K562 (cell line): ENCODE data around the gene CDC27. TPM values are rescaled to one million over a fixed set of nuclear protein-coding genes. Genes with fewer than 3 reads are reported as not detected.

Experiments
- ATAC-seq: fragments of 200-7000 bp; cut with Tn5 transposase; 3 replicates; pipeline ENCODE4 v1.9.1; 2020; ENCODE audit warnings: moderate library complexity
- Bru-seq: library from RNA; stranded (reverse); fragments of 400-500 nt; gene quantifications from one replicate; lab custom pipeline; 2021; lab: Mats Ljungman, UMichigan
- BruChase-seq, 2 experiments: library from RNA; stranded (reverse); fragments of 400-500 nt; gene quantifications; one replicate each; lab custom pipeline; 2021; lab: Mats Ljungman, UMichigan
- BruUV-seq: library from RNA; stranded (reverse); fragments of 400-500 nt; replicated peaks from 2 replicates; lab custom pipeline; 2021; lab: Mats Ljungman, UMichigan
- CTCF ChIA-PET: fragments of 300-600 bp; formaldehyde crosslinking; extraction: SDS; loops from one replicate; lab custom pipeline; 2021; ENCODE audit warnings: low intra/inter-chr PET ratio; lab: Yijun Ruan, JAX
- POLR2A ChIA-PET: fragments of 300-600, 350-650 bp; sonication (Branson Sonifier 250); formaldehyde crosslinking; extraction: SDS; loops from one replicate; lab custom pipeline; 2021; ENCODE audit warnings: antibody characterized with exemption, inconsistent platforms; lab: Yijun Ruan, JAX
- DNase-seq, 4 experiments: peaks; one replicate each; pipeline versions ENCODE4 v3.0.0 to v3.0.0-alpha.2; 2011 to 2018; ENCODE audit warnings: low spot score in 3 of 4, mixed read lengths in 3 of 4; ENCODE audit errors: extremely low read depth in 1 of 4
- FAIRE-seq: peaks from 2 replicates; lab custom pipeline; 2011; peaks lifted over from hg19 to GRCh38; lab: Jason Lieb, UNC
- H2AFZ ChIP-seq: 2 replicates; pipeline ENCODE4 v1.6.0; 2011; ENCODE audit warnings: low read depth, low read length, control low read depth, inconsistent platforms
- H3K27ac ChIP-seq: fragments of 200-600 bp; 3 replicates; pipeline ENCODE4 v1.8.0; 2011; ENCODE audit warnings: low read depth, mild to moderate bottlenecking, control low read depth, inconsistent platforms, low read length, moderate library complexity, mixed read lengths; ENCODE audit errors: extremely low read depth
- H3K27me3 ChIP-seq, 2 experiments: fragments of 300-600 bp in 1 of 2; 2 replicates in 1 of 2; 3 replicates in 1 of 2; pipeline versions ENCODE4 v1.6.0 to v1.8.0; 2011; ENCODE audit warnings: inconsistent platforms in 2 of 2, low read length in 2 of 2, mild to moderate bottlenecking in 1 of 2, mixed read lengths in 1 of 2, moderate library complexity in 1 of 2; ENCODE audit not compliant: control insufficient read depth in 2 of 2, insufficient read depth in 2 of 2
- H3K36me3 ChIP-seq: fragments of 300-600 bp; 3 replicates; pipeline ENCODE4 v1.8.0; 2011; ENCODE audit warnings: mild to moderate bottlenecking, low read length, inconsistent platforms; ENCODE audit not compliant: control insufficient read depth, insufficient read depth
- H3K4me1 ChIP-seq, 2 experiments: fragments of 200-600 bp in 1 of 2; replicated peaks in 1 of 2; 2 replicates in 1 of 2; 3 replicates in 1 of 2; pipeline versions ENCODE4 v1.5.1 to v1.8.0; 2011; ENCODE audit warnings: inconsistent platforms in 2 of 2, low read length in 2 of 2, mild to moderate bottlenecking in 1 of 2, mixed read lengths in 1 of 2, moderate library complexity in 1 of 2; ENCODE audit not compliant: control insufficient read depth in 2 of 2, insufficient read depth in 2 of 2
- H3K4me2 ChIP-seq: 2 replicates; pipeline ENCODE4 v1.6.1; 2011; ENCODE audit warnings: low read length, control low read depth, inconsistent platforms, mixed read lengths; ENCODE audit not compliant: insufficient read depth
- H3K4me3 ChIP-seq: fragments of 200-600 bp; sonication (generic), shearing (Covaris generic); 2 replicates; pipeline ENCODE4 v1.5.1; 2016; ENCODE audit warnings: control low read depth, inconsistent platforms
- H3K79me2 ChIP-seq: fragments of 200-600 bp; 3 replicates; pipeline ENCODE4 v1.8.0; 2011; ENCODE audit warnings: low read length, inconsistent platforms; ENCODE audit not compliant: control insufficient read depth, insufficient read depth
- H3K9ac ChIP-seq, 2 experiments: 2 replicates each; pipeline versions ENCODE4 v1.6.0 to v1.6.1; 2011; ENCODE audit warnings: low read depth in 2 of 2, low read length in 2 of 2, control low read depth in 1 of 2, inconsistent platforms in 1 of 2, mild to moderate bottlenecking in 1 of 2, mixed read lengths in 1 of 2; ENCODE audit not compliant: insufficient read depth in 1 of 2
- H3K9me1 ChIP-seq: one replicate; pipeline ENCODE4 v1.6.0; 2011; ENCODE audit warnings: inconsistent platforms, mild to moderate bottlenecking, low read length, moderate library complexity; ENCODE audit not compliant: control insufficient read depth, insufficient read depth
- H3K9me3 ChIP-seq: replicated peaks from 2 replicates; pipeline ENCODE4 v1.5.1; 2011; ENCODE audit warnings: low read depth, low read length, inconsistent platforms; ENCODE audit not compliant: control insufficient read depth, insufficient read depth
- H4K20me1 ChIP-seq: replicated peaks from 2 replicates; pipeline ENCODE4 v1.6.1; 2011; ENCODE audit warnings: low read length, inconsistent platforms, mixed read lengths; ENCODE audit not compliant: control insufficient read depth, insufficient read depth
- ESRRA ChIP-seq: fragments of 450-650 bp; IDR thresholded peaks from 2 replicates; pipeline ENCODE4 v1.6.1; 2014; ENCODE audit warnings: low read depth, mild to moderate bottlenecking, moderate library complexity, borderline replicate concordance
- MCM3 ChIP-seq: fragments of 450-650 bp; IDR thresholded peaks from 2 replicates; pipeline ENCODE4 v1.6.1; 2016
- ZNF785 ChIP-seq: fragments of 250-450 bp; sonication (Bioruptor Pico); IDR thresholded peaks from 2 replicates; pipeline ENCODE4 v1.4.0; 2020; ENCODE audit warnings: mild to moderate bottlenecking
- WGBS: fragments of 100-300 bp; shearing (Covaris generic); methylation state at CpG from one replicate; pipeline ENCODE4 v1.1.6; 2016; ENCODE audit warnings: low coverage, mixed read lengths; ENCODE audit not compliant: insufficient coverage; ENCODE audit errors: missing lambda C conversion rate; 5-methylcytosine and 5-hydroxymethylcytosine counted together
- in situ Hi-C: fragments of 300-500 bp; cut with MboI; formaldehyde crosslinking; loops from 4 replicates; pipeline ENCODE4 v1.15.0; 2018; ENCODE audit warnings: inconsistent platforms, mixed read lengths
- intact Hi-C: fragments of 100-400 bp; cut with micrococcal nuclease; formaldehyde crosslinking; loops from 2 replicates; pipeline ENCODE4 v1.14.2; 2022
- long read RNA-seq, 3 experiments: library from polyadenylated mRNA in 2 of 3; library from RNA in 1 of 3; unstranded in 2 of 3; stranded (forward) in 1 of 3; transcript quantifications; one replicate each; pipeline ENCODE4 v2.0.0, GENCODE V29; 2019 to 2022
- polyA minus RNA-seq, 3 experiments: library from RNA; depleted of rRNA, polyadenylated mRNA; stranded (reverse); fragments of >200 nt; gene quantifications; 2 replicates each; pipeline ENCODE4 v1.2.3, GENCODE V29; 2011
- polyA plus RNA-seq, 8 experiments: library from polyadenylated mRNA; depleted of rRNA in 4 of 8; stranded (reverse) in 5 of 8; unstranded in 3 of 8; fragments of >200 nt; fragmentation: Nextera tagmentation in 2 of 8; fragmentation: Illumina TruSeq in 1 of 8; extraction: Ambion mirVana in 2 of 8; extraction: Trizol in 1 of 8; gene quantifications; 2 replicates each; pipeline versions ENCODE4 v1.2.1 to v1.2.3, GENCODE V29; 2011 to 2014; ENCODE audit warnings: inconsistent platforms in 1 of 8, missing spikeins in 1 of 8
- total RNA-seq, 7 experiments: library from RNA; depleted of rRNA in 6 of 7; stranded (reverse); fragments of >200 nt in 6 of 7; fragmentation: Illumina TruSeq in 2 of 7; extraction: Trizol in 2 of 7; gene quantifications; 2 replicates each; pipeline versions ENCODE4 v1.2.1 to v1.2.3, GENCODE V29; 2011 to 2021; ENCODE audit warnings: low replicate concordance in 1 of 7
- TF ChIP-seq, protein P1 (sequence below): fragments of 200-800 bp; sonication (Bioruptor generic); IDR thresholded peaks from 2 replicates; pipeline ENCODE4 v1.6.1; 2017; ENCODE audit warnings: missing genetic modification characterization, missing compliant biosample characterization
- TF ChIP-seq, protein P2 (sequence below), 2 experiments: fragments of 450-650 bp; IDR thresholded peaks; 2 replicates each; pipeline ENCODE4 v1.6.1; 2016

The CDC27 gene, protein sequence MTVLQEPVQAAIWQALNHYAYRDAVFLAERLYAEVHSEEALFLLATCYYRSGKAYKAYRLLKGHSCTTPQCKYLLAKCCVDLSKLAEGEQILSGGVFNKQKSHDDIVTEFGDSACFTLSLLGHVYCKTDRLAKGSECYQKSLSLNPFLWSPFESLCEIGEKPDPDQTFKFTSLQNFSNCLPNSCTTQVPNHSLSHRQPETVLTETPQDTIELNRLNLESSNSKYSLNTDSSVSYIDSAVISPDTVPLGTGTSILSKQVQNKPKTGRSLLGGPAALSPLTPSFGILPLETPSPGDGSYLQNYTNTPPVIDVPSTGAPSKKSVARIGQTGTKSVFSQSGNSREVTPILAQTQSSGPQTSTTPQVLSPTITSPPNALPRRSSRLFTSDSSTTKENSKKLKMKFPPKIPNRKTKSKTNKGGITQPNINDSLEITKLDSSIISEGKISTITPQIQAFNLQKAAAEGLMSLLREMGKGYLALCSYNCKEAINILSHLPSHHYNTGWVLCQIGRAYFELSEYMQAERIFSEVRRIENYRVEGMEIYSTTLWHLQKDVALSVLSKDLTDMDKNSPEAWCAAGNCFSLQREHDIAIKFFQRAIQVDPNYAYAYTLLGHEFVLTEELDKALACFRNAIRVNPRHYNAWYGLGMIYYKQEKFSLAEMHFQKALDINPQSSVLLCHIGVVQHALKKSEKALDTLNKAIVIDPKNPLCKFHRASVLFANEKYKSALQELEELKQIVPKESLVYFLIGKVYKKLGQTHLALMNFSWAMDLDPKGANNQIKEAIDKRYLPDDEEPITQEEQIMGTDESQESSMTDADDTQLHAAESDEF
- total RNA-seq (2011; cell fraction: chromatin; rRNA removed; ENCODE audit: low replicate concordance): 143 and 304 TPM in 2 replicates
- 50.0 and 59.6 TPM in 2 replicates for total RNA-seq (2011; cell fraction: nucleolus; rRNA removed)
- total RNA-seq (2011; cell fraction: nucleoplasm; rRNA removed): 94.1 and 102 TPM in 2 replicates
- total RNA-seq (2014; rRNA removed): 79.5 and 81.0 TPM in 2 replicates
- total RNA-seq (2014; rRNA removed; fragmentation: Illumina TruSeq; extraction: Trizol): 102 and 118 TPM in 2 replicates
- 83.0 and 94.1 TPM in 2 replicates for total RNA-seq (2015; rRNA removed; fragmentation: Illumina TruSeq; extraction: Trizol)
- total RNA-seq (2021): 117 and 119 TPM in 2 replicates
- 119 and 155 TPM in 2 replicates for polyA plus RNA-seq (2011; rRNA removed)
- 67.7 and 77.1 TPM in 2 replicates for polyA plus RNA-seq (2011; cell fraction: cytosol; rRNA removed)
- 118 and 164 TPM in 2 replicates for polyA plus RNA-seq (2011; cell fraction: nucleus; rRNA removed)
- polyA plus RNA-seq (2012): 36.5 and 85.2 TPM in 2 replicates
- 94.1 and 104 TPM in 2 replicates for polyA plus RNA-seq (2014; fragmentation: Illumina TruSeq; extraction: Trizol)
- 10 to 100 TPM; 28.6 to 34.5 TPM for polyA plus RNA-seq (2014; fragmentation: Nextera tagmentation; extraction: Ambion mirVana)
- polyA plus RNA-seq (2014; rRNA removed): 41.9 and 48.3 TPM in 2 replicates
- polyA minus RNA-seq (2011; rRNA and poly(A)+ RNA removed): 353 and 364 TPM in 2 replicates
- polyA minus RNA-seq (2011; cell fraction: cytosol; rRNA and poly(A)+ RNA removed): 95.5 and 126 TPM in 2 replicates
- 34.6 and 86.0 TPM in 2 replicates for polyA minus RNA-seq (2011; cell fraction: nucleus; rRNA and poly(A)+ RNA removed)
- percentile 91 among the genes with signal in this experiment for Bru-seq, nascent RNA
- BruChase-seq, experiment 1, labeled RNA remaining after a 2-hour chase: percentile 97 among the genes with signal in this experiment
- BruChase-seq, experiment 2, labeled RNA remaining after a 6-hour chase: percentile 96 among the genes with signal in this experiment
- long read RNA-seq, experiment 1, full-length matches to known transcripts: 9 of 53 reads
- long read RNA-seq, experiment 1, partial matches to known transcripts: 18 of 53 reads
- long read RNA-seq, experiment 1, other reads (novel, unspliced or antisense): 26 of 53 reads
- long read RNA-seq, experiment 2, full-length matches to known transcripts: 7 of 57 reads
- long read RNA-seq, experiment 2, partial matches to known transcripts: 8 of 57 reads
- long read RNA-seq, experiment 2, other reads (novel, unspliced or antisense): 42 of 57 reads
- long read RNA-seq, experiment 3, partial matches to known transcripts: 39 of 48 reads
- long read RNA-seq, experiment 3, other reads (novel, unspliced or antisense): 8 of 48 reads

DNA sequence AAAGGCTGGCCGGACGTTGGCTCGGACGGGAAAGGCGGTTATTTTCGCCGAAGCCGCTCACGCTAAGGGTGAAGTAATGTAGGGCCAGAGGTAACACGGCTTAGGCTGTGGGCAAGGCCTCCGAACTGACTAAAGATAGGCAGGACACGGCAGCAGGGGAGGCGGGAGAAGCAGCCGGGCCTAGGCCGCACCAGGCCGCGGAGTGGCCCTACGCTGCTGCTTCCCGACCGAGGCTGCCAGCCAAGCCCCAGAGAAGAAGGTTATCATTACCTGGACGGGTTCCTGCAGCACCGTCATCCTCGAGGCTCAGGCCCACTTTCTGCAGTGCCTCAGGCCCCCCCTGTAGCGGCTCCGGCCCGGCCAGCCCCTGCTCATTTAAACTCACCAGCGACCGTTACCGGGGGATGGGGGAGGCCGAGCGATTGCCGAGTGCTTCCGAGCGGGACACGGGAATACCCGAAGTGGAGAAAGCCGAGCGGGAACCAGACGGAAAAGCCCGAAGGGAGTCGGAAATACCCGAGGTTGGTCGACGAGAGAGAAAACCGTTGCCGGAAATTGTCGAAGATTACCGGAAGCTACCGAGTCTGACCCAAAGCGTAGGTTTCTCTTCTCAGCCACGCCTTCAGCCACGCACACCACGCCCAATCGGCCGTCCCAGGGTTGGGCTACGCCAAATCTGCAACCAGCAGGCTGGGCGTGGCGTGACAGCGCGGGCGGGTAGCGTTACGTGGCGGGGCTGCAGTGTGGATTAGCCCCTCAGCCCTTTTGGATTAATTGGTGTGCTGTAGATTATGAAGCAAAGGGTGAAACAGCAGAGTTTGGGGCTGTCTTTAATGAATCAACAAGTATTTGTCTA lies at the start of gene CDC27:
Gene CDC27 (minus strand): TSS at position 420 of the 856 bp plus-strand sequence. CDS start 123 bp downstream, at position 297.
- in situ Hi-C loops: no loop called here
- Histone ChIP-seq H3K27ac (peak within 1 kb of the TSS; percentile 95), H3K4me2 (peak within 1 kb of the TSS; percentile 96), H3K27me3 (no peaks in the 10 kb centered on the region), H4K20me1 (peaks cover 8% of the 10 kb centered on the region; the same call in 1 of the 2 replicates), H3K9ac (peak within 1 kb of the TSS; percentile 95 to 99), H3K36me3 (peaks cover 9% of the 10 kb centered on the region), H3K9me1 (peaks cover 2% of the 10 kb centered on the region), H2AFZ (peak within 1 kb of the TSS; percentile 85), H3K4me1 (peaks cover 6 to 23% of the 10 kb centered on the region in 2 experiments; a peak in 3 of 5 replicates), H3K4me3 (peak within 1 kb of the TSS; percentile 69), H3K79me2 (peaks cover 50% of the 10 kb centered on the region), H3K9me3 (no peaks in the 10 kb centered on the region)
- no TSS peak for BruUV-seq
- CTCF ChIA-PET: no interaction called here
- peak; percentile 99 for FAIRE-seq
- DNase-seq: peak; percentile 95 to 99 (median 96)
- ATAC-seq: peak; percentile 93
- intact Hi-C loops: loop anchor here (1.0 to 2.0 kb wide), 2 partner anchors 20 to 134 kb away; partner anchors contain the start of genes EFCAB13 and MYL4
- under 1% methylated on average over 64 of the region's 64 CpGs for WGBS
- POLR2A ChIA-PET: interaction anchor here (0.6 to 2.7 kb wide), 18 partner anchors 10 to 1784 kb away, joined by 3 to 24 read pairs (median 3); partner anchors contain the start of genes EFCAB13 and MYL4
- TF ChIP-seq, protein P1, sequence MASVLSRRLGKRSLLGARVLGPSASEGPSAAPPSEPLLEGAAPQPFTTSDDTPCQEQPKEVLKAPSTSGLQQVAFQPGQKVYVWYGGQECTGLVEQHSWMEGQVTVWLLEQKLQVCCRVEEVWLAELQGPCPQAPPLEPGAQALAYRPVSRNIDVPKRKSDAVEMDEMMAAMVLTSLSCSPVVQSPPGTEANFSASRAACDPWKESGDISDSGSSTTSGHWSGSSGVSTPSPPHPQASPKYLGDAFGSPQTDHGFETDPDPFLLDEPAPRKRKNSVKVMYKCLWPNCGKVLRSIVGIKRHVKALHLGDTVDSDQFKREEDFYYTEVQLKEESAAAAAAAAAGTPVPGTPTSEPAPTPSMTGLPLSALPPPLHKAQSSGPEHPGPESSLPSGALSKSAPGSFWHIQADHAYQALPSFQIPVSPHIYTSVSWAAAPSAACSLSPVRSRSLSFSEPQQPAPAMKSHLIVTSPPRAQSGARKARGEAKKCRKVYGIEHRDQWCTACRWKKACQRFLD (CRISPR knock-in tag): 0 out of 2 replicates have a peak, but pooled peaks have one; percentile 38
- TF ChIP-seq ZNF785 (CRISPR knock-in tag) (no peak), MCM3 (no peak), ESRRA (no peak)
- TF ChIP-seq, protein P2, sequence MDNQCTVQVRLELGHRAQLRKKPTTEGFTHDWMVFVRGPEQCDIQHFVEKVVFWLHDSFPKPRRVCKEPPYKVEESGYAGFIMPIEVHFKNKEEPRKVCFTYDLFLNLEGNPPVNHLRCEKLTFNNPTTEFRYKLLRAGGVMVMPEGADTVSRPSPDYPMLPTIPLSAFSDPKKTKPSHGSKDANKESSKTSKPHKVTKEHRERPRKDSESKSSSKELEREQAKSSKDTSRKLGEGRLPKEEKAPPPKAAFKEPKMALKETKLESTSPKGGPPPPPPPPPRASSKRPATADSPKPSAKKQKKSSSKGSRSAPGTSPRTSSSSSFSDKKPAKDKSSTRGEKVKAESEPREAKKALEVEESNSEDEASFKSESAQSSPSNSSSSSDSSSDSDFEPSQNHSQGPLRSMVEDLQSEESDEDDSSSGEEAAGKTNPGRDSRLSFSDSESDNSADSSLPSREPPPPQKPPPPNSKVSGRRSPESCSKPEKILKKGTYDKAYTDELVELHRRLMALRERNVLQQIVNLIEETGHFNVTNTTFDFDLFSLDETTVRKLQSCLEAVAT (IDR thresholded peaks at IDR 0.05): peak; percentile 74 to 84; a peak in 2 of 4 replicates
